ENCODE data around the gene MARK3.

The MARK3 gene

DNA sequence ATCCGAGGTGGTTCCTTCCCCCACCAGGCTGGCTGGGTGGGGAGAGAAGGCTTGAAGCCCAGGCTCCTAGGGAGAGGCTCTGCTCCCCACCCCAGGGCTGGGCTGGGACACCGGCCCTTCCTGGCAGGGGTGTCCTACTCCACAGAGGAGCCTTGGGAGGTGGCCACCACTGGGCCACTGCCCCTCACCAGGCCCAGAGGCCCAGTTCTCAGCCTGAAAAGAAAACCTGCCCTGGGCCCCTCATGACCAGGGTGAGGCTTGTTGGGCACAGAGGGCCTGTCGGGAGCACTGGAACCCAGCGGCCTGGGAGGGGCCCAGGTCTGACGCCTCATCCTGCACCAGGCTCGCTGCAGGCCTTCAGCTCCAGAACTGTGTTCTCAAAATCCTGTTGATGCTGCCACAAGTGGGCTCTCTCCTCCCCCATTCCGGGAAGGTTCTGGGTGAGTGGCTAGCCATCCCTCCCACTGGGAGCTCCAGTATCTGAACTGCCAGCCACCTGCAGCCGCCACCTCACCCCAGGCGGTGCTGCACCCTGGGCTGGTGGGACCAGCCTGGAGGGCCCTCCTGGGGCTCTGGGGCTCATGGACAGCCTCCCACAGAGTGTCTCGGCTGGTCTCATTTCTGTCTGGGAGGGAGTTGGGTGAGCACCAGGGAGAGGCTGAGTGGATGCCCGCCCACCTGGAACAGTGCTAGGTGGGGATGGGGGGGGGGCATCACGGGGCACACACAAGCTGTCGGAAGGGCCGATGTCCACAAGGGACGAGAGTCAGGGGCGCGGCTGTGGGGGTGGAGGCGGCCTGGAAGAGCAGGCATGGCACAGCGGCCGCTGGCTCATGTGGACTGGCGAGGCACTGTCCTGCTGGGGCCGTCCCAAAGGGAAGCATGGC lies 165.5 kb downstream of the MARK3 start:
- no peak for DNase-seq (ENCODE audit: extremely low spot score)
- ChIA-PET POLR2A (interaction anchor here (5.8 kb wide), 1 partner anchor 30 kb away, joined by 40 read pairs; the partner anchor contains the start of gene CKB), CTCF (interaction anchor here (0.6 to 1.2 kb wide), 3 partner anchors 30 to 52 kb away, joined by 4 read pairs; no protein-coding TSS in a partner anchor)
- TF ChIP-seq SP1 (IDR thresholded peaks at IDR 0.05), result no peak
- no peak for TF ChIP-seq FOXK2 (IDR thresholded peaks at IDR 0.05)
- no peak for TF ChIP-seq NFRKB (IDR thresholded peaks at IDR 0.05)
- no peak for TF ChIP-seq LEF1 (IDR thresholded peaks at IDR 0.05; ENCODE audit: borderline replicate concordance)

- ChIA-PET CTCF (no interaction called here), POLR2A (interaction anchor here (5.8 kb wide), 1 partner anchor 31 kb away, joined by 40 read pairs; the partner anchor contains the start of gene CKB)
- TF ChIP-seq LEF1 (IDR thresholded peaks at IDR 0.05; ENCODE audit: borderline replicate concordance) (no peak), SP1 (IDR thresholded peaks at IDR 0.05) (no peak), TARDBP (IDR thresholded peaks at IDR 0.05) (no peak), HDGF (IDR thresholded peaks at IDR 0.05; ENCODE audit: borderline replicate concordance) (no peak), FOXM1 (IDR thresholded peaks at IDR 0.05; ENCODE audit: borderline replicate concordance) (no peak), BHLHE40 (IDR thresholded peaks at IDR 0.05; ENCODE audit: borderline replicate concordance) (no peak), CTBP1 (IDR thresholded peaks at IDR 0.05; ENCODE audit: borderline replicate concordance) (no peak), NFRKB (IDR thresholded peaks at IDR 0.05) (no peak), ELF4 (IDR thresholded peaks at IDR 0.05) (no peak), SUZ12 (IDR thresholded peaks at IDR 0.05) (no peak), ZNF384 (IDR thresholded peaks at IDR 0.05) (no peak)
- DNase-seq (ENCODE audit: extremely low spot score), result no peak
These were observed 166.1 kb downstream of the MARK3 start for GRCh38 chr14:103551338-103551762.

DNA sequence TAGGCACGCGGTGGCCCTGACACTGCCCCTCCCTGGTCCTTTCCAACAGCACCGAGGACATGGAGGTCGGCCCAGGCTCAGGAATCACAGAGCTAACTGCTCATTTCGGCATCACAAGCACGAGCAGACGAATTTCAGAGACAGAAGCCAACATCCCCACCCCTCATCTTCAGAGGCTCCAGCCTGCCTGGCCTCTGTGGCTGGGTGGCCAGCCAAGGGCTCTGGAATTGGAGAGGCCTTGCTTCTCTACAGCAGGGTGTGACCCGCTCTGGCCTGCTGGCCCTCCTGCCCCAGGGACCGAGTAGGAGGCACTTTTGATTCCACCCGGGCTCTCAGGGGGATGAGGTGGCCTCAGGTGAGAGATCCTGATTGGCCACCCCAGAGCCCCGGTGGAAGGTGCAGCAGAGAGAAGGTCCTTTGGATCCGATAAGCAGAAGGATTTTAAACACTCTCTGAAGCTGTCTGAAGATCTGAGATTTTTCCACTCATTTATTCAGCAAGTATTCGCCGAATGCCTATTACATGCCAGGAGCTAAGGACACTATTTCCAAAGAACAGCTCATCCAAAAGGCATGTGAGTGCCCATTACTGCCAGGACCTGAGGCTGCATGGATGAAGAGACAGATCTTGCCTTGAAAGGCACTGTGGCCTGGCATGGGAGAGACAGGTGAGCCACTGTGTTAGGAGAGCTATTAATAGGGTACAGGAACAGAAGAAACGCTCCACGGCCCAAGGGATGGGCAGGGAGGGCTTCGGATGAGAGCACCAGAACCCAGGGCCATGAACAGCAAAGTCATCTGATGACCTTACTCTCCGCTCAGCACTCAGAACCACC lies 167.0 kb downstream of the MARK3 start:
- POLR2A ChIA-PET, result interaction anchor here (1.1 to 5.8 kb wide), 3 partner anchors 10 to 31 kb away, joined by 3 to 40 read pairs (median 5); partner anchors contain the start of genes BAG5, CKB and TRMT61A
- TF ChIP-seq ARNT (IDR thresholded peaks at IDR 0.05) (no peak), FOXK2 (IDR thresholded peaks at IDR 0.05) (no peak), CTBP1 (IDR thresholded peaks at IDR 0.05; ENCODE audit: borderline replicate concordance) (no peak), LEF1 (IDR thresholded peaks at IDR 0.05; ENCODE audit: borderline replicate concordance) (no peak), FOXA1 (IDR thresholded peaks at IDR 0.05) (no peak), FOXM1 (IDR thresholded peaks at IDR 0.05; ENCODE audit: borderline replicate concordance) (no peak), SP1 (IDR thresholded peaks at IDR 0.05) (no peak), HDGF (IDR thresholded peaks at IDR 0.05; ENCODE audit: borderline replicate concordance) (no peak), NFRKB (IDR thresholded peaks at IDR 0.05) (no peak)
- TF ChIP-seq, protein P1, sequence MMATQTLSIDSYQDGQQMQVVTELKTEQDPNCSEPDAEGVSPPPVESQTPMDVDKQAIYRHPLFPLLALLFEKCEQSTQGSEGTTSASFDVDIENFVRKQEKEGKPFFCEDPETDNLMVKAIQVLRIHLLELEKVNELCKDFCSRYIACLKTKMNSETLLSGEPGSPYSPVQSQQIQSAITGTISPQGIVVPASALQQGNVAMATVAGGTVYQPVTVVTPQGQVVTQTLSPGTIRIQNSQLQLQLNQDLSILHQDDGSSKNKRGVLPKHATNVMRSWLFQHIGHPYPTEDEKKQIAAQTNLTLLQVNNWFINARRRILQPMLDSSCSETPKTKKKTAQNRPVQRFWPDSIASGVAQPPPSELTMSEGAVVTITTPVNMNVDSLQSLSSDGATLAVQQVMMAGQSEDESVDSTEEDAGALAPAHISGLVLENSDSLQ (IDR thresholded peaks at IDR 0.05), result no peak
- CTCF ChIA-PET, result interaction anchor here (0.5 to 1.3 kb wide), 3 partner anchors 34 to 256 kb away, joined by 3 to 12 read pairs (median 4); no protein-coding TSS in a partner anchor
- DNase-seq (ENCODE audit: extremely low spot score), result no peak

GRCh38 chr14:103552846-103553210 lies 167.6 kb downstream of the MARK3 start:
- no peak for TF ChIP-seq ZNF384 (IDR thresholded peaks at IDR 0.05)
- TF ChIP-seq ARNT (IDR thresholded peaks at IDR 0.05), result no peak
- no peak for TF ChIP-seq FOXA1 (IDR thresholded peaks at IDR 0.05)
- TF ChIP-seq SUZ12 (IDR thresholded peaks at IDR 0.05), result no peak
- TF ChIP-seq HDGF (IDR thresholded peaks at IDR 0.05; ENCODE audit: borderline replicate concordance), result no peak
- no peak for TF ChIP-seq ELF4 (IDR thresholded peaks at IDR 0.05)
- TF ChIP-seq SP1 (IDR thresholded peaks at IDR 0.05), result no peak
- TF ChIP-seq BHLHE40 (IDR thresholded peaks at IDR 0.05; ENCODE audit: borderline replicate concordance), result no peak
- TF ChIP-seq, protein P1 (IDR thresholded peaks at IDR 0.05), result no peak
- no peak for TF ChIP-seq TARDBP (IDR thresholded peaks at IDR 0.05)
- TF ChIP-seq CTBP1 (IDR thresholded peaks at IDR 0.05; ENCODE audit: borderline replicate concordance), result no peak
- no peak for TF ChIP-seq FOXM1 (IDR thresholded peaks at IDR 0.05; ENCODE audit: borderline replicate concordance)
- no peak for TF ChIP-seq NFRKB (IDR thresholded peaks at IDR 0.05)
- no peak for TF ChIP-seq L3MBTL2 (conservative IDR thresholded peaks at IDR 0.05)
- no peak for TF ChIP-seq LEF1 (IDR thresholded peaks at IDR 0.05; ENCODE audit: borderline replicate concordance)
- TF ChIP-seq FOXK2 (IDR thresholded peaks at IDR 0.05), result no peak
- DNase-seq (ENCODE audit: extremely low spot score), result no peak
- CTCF ChIA-PET, result interaction anchor here (0.6 to 1.3 kb wide), 3 partner anchors 34 to 256 kb away, joined by 3 to 4 read pairs (median 3); no protein-coding TSS in a partner anchor
- POLR2A ChIA-PET, result interaction anchor here (1.1 to 5.8 kb wide), 3 partner anchors 9 to 32 kb away, joined by 3 to 40 read pairs (median 5); partner anchors contain the start of genes BAG5, CKB and TRMT61A

All from HEK293T (cell line).